ENCODE measurements around the gene LNX1.
"Not testable (repeated sequence)": the region's sequence is repeated elsewhere in the genome, so short reads cannot be mapped to it uniquely, and the experiment has no call there.

The LNX1 gene

GRCh38 chr4:53476232-53477037 lies 114.9 kb downstream of the LNX1 start:
- Histone ChIP-seq H3K9me3 (ENCODE audit: control insufficient read depth, low read length) (no peaks in the 10 kb centered on the region), H3K36me3 (ENCODE audit: control insufficient read depth, insufficient read depth, low read length) (peaks cover 3% of the 10 kb centered on the region), H3K9ac (no peak overlapping the region), H3K4me3 (ENCODE audit: low read depth, low read length) (no peak overlapping the region), H2AFZ (no peak overlapping the region), H3K4me2 (ENCODE audit: low read length) (no peak overlapping the region), H3K79me2 (no peaks in the 10 kb centered on the region), H3K27ac (no peak overlapping the region), H3K27me3 (ENCODE audit: control insufficient read depth, insufficient read depth, low read length) (no peaks in the 10 kb centered on the region), H3K4me1 (no peaks in the 10 kb centered on the region)
- TF ChIP-seq CTCF (IDR thresholded peaks at IDR 0.05) = no peak

DNA sequence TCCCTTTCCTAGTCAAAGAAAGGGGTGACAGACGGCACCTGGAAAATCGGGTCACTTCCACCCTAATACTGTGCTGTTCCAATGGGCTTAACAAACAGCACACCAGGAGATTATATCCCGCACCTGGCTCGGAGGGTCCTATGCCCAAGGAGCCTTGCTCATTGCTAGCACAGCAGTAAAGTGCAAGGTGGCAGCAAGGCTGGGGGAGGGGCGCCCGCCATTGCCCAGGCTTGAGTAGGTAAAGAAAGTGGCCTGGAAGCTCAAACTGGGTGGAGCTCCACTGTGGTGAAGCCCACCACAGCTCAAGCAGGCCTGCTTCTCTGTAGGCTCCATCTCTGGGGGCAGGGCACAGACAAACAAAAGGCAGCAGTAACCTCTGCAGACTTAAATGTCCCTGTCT lies 124.7 kb downstream of the LNX1 start:
- not testable (repeated sequence) for H3K9me3 ChIP-seq (ENCODE audit: control insufficient read depth, low read length)

GRCh38 chr4:53465891-53466290 lies 125.4 kb downstream of the LNX1 start:
- no peak overlapping the region for H3K9ac ChIP-seq
- H3K4me1 ChIP-seq = no peaks in the 10 kb centered on the region
- no peak overlapping the region for H3K4me3 ChIP-seq (ENCODE audit: low read depth, low read length)
- no peaks in the 10 kb centered on the region for H3K27me3 ChIP-seq (ENCODE audit: control insufficient read depth, insufficient read depth, low read length)
- H3K36me3 ChIP-seq (ENCODE audit: control insufficient read depth, insufficient read depth, low read length) = no peaks in the 10 kb centered on the region
- H3K79me2 ChIP-seq = no peaks in the 10 kb centered on the region
- no peaks in the 10 kb centered on the region for H3K9me3 ChIP-seq (ENCODE audit: control insufficient read depth, low read length)
- H3K27ac ChIP-seq = no peak overlapping the region
- H2AFZ ChIP-seq = no peak overlapping the region
- TF ChIP-seq CTCF (IDR thresholded peaks at IDR 0.05) = no peak
- H3K4me2 ChIP-seq (ENCODE audit: low read length) = no peak overlapping the region

More for the DNA sequence above, 124.7 kb downstream of the LNX1 start:
- H3K36me3 ChIP-seq (ENCODE audit: control insufficient read depth, insufficient read depth, low read length); H3K4me1 ChIP-seq; H3K4me3 ChIP-seq (ENCODE audit: low read depth, low read length); H3K27ac ChIP-seq; H3K79me2 ChIP-seq; H3K4me2 ChIP-seq (ENCODE audit: low read length); H3K27me3 ChIP-seq (ENCODE audit: control insufficient read depth, insufficient read depth, low read length); H3K9ac ChIP-seq; H2AFZ ChIP-seq: not testable (repeated sequence)

- H3K9me3 ChIP-seq (ENCODE audit: control insufficient read depth, low read length) = no peaks in the 10 kb centered on the region
- no peaks in the 10 kb centered on the region for H3K27me3 ChIP-seq (ENCODE audit: control insufficient read depth, insufficient read depth, low read length)
- H3K9ac ChIP-seq = no peak overlapping the region
- H3K27ac ChIP-seq = no peak overlapping the region
- no peaks in the 10 kb centered on the region for H3K36me3 ChIP-seq (ENCODE audit: control insufficient read depth, insufficient read depth, low read length)
- H2AFZ ChIP-seq = no peak overlapping the region
- H3K4me1 ChIP-seq = no peaks in the 10 kb centered on the region
- no peak overlapping the region for H3K4me3 ChIP-seq (ENCODE audit: low read depth, low read length)
- no peaks in the 10 kb centered on the region for H3K79me2 ChIP-seq
- no peak overlapping the region for H3K4me2 ChIP-seq (ENCODE audit: low read length)
- TF ChIP-seq CTCF (IDR thresholded peaks at IDR 0.05) = no peak
These were observed 126.0 kb downstream of the LNX1 start for GRCh38 chr4:53465281-53465680.

- Histone ChIP-seq H3K9ac (no peak overlapping the region), H3K4me3 (ENCODE audit: low read depth, low read length) (no peak overlapping the region), H3K9me3 (ENCODE audit: control insufficient read depth, low read length) (no peaks in the 10 kb centered on the region), H3K27me3 (ENCODE audit: control insufficient read depth, insufficient read depth, low read length) (no peaks in the 10 kb centered on the region), H3K36me3 (ENCODE audit: control insufficient read depth, insufficient read depth, low read length) (no peaks in the 10 kb centered on the region), H2AFZ (no peak overlapping the region), H3K4me2 (ENCODE audit: low read length) (no peak overlapping the region), H3K79me2 (no peaks in the 10 kb centered on the region), H3K4me1 (no peaks in the 10 kb centered on the region), H3K27ac (no peak overlapping the region)
- no peak for TF ChIP-seq CTCF (IDR thresholded peaks at IDR 0.05)
These were observed 127.9 kb downstream of the LNX1 start for GRCh38 chr4:53463340-53463739.

All from parathyroid adenoma (tissue), 2 donors.